Thyroid gland (tissue), 4 donors: Measurements from ENCODE around the gene TEX35.

Experiments used
- CTCF ChIP-seq, 6 experiments: fragments of 200-600 bp in 3 of 6; fragments of 450-650 bp in 3 of 6; sonication (generic) in 3 of 6; IDR thresholded peaks; one replicate each; pipeline ENCODE4 v1.5.1; 2016 to 2019; ENCODE audit warnings: antibody characterized with exemption in 6 of 6, mild to moderate bottlenecking in 2 of 6, inconsistent platforms in 1 of 6, moderate library complexity in 1 of 6
- POLR2A ChIP-seq, 2 donors: fragments of 450-650 bp; IDR thresholded peaks; one replicate each; pipeline ENCODE4 v1.6.1; 2017; ENCODE audit warnings: antibody characterized with exemption in 2 of 2, mild to moderate bottlenecking in 2 of 2, moderate library complexity in 1 of 2

GRCh38 chr1:178528228-178528952, 15.5 kb downstream of the TEX35 start:
- TF ChIP-seq CTCF (IDR thresholded peaks at IDR 0.05) (no peak), POLR2A (IDR thresholded peaks at IDR 0.05) (no peak)
